Astrocyte (in vitro differentiated cells and primary cell): ENCODE data around the gene KRTAP5-1.

Experiments
- CTCF ChIP-seq: IDR thresholded peaks from 2 replicates; pipeline ENCODE4 v1.5.1; 2011; ENCODE audit warnings: low read depth, mild to moderate bottlenecking, inconsistent platforms, low read length, moderate library complexity; ENCODE audit not compliant: insufficient read depth
- EZH2 ChIP-seq: IDR thresholded peaks from 2 replicates; pipeline ENCODE4 v1.6.1; 2012; ENCODE audit warnings: mild to moderate bottlenecking, low read length, inconsistent platforms; ENCODE audit not compliant: insufficient read depth

- no peak for TF ChIP-seq CTCF
- no peak for TF ChIP-seq EZH2
Observed at GRCh38 chr11:1540074-1540473, 45.0 kb downstream of the KRTAP5-1 start.
